ENCODE measurements around the gene ARAP1. TPM values are rescaled to one million over a fixed set of nuclear protein-coding genes. Genes with fewer than 3 reads are reported as not detected.

ARAP1 gene
- total RNA-seq, 1 donor from 2014 or later = 80.6 TPM

DNA sequence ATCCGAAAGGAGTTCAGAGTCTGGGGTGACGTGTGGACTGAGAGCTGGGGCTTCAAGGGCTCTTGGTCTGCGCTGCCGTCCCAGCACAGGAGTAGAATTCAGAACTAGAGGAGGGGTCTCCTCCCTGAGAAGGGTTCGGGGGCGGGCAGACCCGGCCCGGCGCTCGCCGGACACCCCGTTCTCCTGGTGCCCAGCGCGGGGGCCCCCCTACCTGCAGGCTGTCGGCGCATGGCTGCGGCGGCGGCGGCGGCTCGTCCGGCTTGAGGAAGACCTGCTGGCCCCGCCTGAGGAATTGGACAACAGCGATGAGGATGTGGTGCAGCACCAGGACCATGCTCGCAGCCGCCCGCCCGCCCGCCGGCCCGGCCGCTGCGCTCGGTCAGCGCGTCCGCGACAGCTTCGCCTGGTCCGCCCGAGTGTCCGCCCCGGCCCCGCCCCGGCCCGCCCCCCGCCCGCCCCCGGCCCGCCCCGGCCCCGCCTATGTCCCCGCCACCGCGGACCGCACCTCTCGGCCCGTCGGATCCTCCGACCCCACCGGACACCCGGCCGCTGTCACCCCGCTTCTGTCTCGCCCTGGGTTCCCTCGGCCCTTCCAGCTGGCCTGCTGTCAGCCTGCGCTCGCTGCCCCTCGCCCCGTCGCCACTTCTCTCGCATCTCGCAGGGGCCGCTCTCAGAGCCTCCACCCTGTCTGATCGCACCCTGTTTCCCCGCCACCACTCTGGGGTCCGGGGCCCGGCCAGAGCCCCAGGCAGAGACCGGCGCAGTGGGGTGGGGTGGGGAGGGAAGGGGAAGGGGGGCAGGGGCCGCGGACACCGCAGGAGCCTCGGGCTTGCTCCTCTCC lies 109.9 kb downstream of the ARAP1 start:
- DNase-seq (ENCODE audit: low spot score) = no peak

DNA sequence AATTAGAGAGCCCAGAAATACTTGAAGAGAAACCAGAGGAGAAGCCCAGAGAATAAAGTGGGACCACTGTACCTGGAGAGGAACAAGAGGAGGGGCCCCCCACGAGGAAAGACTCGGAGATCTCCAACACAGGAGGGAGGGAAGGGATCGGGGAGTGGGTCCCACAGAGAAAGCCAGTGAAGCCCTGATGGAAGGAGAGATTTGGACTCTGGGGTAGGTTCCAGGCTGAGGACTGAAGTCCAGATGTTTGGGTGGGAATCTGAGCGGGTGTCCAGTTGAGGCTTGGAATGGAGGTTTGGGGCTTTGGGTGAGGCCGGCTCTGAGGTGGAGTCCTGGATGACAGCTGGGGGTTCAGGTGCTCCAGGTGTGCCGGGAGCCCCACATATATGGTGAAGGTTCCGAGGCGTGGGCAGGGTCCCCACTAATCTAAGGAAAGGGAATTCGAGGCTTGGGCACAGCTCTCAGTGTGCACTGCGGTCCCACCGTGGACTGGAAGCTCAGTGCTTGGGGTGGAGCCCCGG lies 110.6 kb downstream of the ARAP1 start:
- DNase-seq (ENCODE audit: low spot score) = no peak

DNA sequence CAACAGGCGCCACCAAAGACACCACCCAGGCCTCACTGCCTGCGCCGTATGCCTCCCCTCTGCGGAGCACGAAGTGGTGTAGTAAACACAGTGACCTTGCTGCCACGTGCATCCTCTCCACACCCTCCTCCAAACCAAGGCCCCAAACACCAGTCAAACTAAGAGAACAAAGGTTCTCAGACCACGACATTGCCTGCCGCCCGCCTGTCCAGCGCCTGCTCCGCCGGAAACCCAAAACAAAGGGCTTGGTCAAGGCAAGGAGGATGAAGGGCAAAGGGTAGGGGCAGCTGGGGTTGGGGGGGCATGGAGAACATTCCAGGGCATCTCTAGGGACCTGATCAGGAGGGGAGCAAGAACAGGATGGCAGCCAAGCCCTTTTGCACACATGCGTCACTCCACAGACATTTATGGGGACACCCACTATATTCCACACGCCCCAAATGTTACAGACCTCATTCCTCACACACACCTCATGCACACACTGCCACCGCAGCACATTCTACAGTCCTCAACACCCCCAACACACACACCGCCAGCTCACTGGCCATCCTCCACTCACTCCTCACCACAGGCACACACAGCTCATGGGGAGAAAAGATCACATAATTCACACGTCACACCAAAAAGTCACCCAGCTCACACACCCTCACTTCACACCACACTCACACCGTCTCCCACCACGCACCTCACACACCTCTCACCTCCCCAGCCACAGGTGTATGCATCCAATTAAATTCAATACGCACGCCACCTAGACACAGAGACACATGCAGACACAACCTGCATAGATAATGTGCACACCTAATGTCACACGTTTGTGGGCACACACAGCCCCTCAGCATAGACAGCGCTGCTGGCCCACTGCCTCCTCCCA lies 112.5 kb downstream of the ARAP1 start:
- DNase-seq (ENCODE audit: low spot score) = no peak

DNA sequence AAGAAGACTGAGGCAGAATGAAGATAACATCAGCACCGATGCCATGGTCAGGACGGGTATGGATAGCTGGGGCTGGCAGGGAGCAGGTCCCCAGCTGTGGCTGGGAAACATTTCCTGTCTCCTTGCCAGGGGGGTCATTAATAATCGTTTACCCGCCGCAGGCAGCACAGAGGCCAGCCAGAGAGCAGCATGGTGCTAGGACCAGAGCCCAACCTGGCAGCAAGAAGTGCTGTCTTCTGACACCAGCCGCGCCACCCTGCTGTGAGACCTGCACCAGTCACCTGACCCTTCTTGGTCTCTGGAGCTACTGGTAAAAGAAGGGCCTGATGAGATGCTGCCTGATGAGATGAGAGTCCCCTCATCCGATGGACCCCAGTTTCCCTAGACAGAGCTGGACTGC lies 114.3 kb downstream of the ARAP1 start:
- no peak for DNase-seq (ENCODE audit: low spot score)

DNA sequence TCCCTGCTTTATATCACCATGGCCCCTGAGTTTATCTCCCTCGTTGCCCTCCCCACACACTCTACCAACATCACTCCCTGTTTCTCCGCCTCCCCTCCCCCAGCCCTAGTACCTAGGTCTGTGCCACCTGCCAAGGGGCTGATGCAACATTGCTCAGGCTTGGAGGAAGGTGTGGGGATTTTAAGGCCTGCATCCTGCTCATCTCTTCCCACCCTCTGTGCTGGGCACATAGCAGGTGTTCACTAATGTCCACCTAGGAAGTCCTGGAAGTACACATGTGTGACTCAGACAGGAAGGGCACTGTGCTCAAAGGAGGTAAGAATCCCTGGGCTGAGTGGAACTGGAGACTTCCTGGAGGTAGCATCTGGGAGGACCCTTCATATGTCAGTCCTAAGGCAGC lies 115.0 kb downstream of the ARAP1 start:
- DNase-seq (ENCODE audit: low spot score) = no peak

DNA sequence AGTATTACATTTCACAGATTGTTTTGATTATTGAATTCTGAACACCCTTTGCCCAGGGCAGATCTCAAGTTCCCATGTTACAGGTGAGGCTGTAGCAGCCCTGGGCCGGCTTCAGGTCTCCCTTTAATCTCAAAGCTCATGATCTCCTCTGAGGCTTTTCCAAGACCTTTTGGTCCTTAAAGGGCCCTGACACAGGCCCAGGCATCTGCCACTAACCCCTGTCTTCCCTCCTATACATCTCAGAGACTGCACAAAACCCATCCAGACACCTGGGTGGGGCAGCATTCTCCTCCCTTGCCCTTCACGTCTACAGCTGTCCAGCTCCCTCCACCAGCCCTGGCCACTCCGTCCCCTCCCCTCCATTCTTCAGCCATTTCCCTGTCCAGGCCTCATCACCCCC lies 115.8 kb downstream of the ARAP1 start:
- DNase-seq (ENCODE audit: low spot score) = no peak

DNA sequence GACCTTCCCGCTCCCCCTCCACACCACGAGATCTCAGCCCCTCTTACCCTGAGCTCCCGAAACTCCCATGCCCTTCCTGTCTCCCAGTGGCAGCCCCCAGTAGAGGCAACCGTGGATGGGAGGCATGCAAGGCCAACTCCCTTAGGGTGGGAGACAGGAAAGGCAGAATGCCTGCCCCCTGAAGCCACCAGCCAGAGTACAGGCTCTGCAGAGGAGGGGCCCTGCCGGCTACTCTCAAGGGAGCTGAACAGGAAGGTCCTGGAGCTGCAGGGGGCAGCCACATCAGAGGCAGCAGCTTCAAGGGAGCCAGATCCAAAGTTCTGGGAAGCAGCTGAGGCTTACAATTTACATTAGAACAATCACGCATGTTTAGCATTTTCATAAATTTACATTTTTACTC lies 116.3 kb downstream of the ARAP1 start:
- no peak for DNase-seq (ENCODE audit: low spot score)

DNA sequence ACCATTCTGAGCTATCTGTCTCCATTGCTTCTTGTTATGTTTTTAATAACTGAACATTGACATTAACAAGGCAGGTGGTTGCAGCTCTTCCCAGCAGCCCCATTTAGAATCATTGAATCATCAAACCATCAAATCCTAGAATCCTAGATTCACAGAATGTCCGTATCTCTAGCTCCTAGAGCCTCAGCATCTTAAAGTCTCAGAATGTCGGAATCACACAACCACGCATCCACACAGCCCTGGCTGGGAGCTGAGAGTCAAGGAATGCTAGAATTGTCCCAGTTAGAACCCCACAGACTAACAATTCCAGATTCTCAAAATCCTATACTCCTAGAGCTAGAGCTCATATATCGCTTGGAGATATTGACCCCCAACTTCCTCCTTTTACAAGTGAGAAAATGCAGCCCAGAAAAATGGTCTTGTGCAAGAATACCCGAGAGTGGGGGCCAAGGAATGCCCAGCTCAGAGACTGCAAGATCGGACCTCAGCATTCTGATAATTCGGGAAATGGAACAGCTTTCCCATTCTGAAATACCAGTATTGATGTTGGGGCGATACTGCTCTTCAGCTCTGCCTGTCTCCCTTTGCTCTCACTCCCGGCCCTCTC lies 116.8 kb downstream of the ARAP1 start:
- no peak for DNase-seq (ENCODE audit: low spot score)

Small RNAs within 50 kb of the gene (microRNA-seq; reads per million reads assigned to microRNA genes)
- gene MIR4692 (ENCODE audit: borderline number of aligned reads) = not detected

Other genes starting within 250 kb of the ARAP1 start
- gene PDE2A, start 78.0 kb downstream of the ARAP1 start, total RNA-seq = 125 TPM
- 9.0 TPM for gene STARD10, start 41.6 kb upstream of the ARAP1 start, total RNA-seq
- 29.5 TPM for gene ATG16L2, start 62.0 kb upstream of the ARAP1 start, total RNA-seq

All from mesenteric fat pad (tissue), 1 donor.